Ishikawa (cell line): Measurements from ENCODE around the gene TBC1D22A.
A peak's percentile ranks its signal among the peaks of the same experiment; 100 is the strongest.

Source experiments
- CEBPB ChIP-seq: IDR thresholded peaks from 2 replicates; pipeline ENCODE4 v1.6.1; 2012
- CREB1 ChIP-seq: IDR thresholded peaks from 2 replicates; pipeline ENCODE4 v1.6.1; 2012; ENCODE audit warnings: low read depth
- EGR1 ChIP-seq: IDR thresholded peaks from 2 replicates; pipeline ENCODE4 v1.6.1; 2012
- EP300 ChIP-seq: IDR thresholded peaks from 2 replicates; pipeline ENCODE4 v1.6.1; 2012; ENCODE audit warnings: borderline replicate concordance
- FOXM1 ChIP-seq: IDR thresholded peaks from 2 replicates; pipeline ENCODE4 v1.6.1; 2012; ENCODE audit warnings: low read depth, borderline replicate concordance
- MAX ChIP-seq: IDR thresholded peaks from 2 replicates; pipeline ENCODE4 v1.6.1; 2012
- NFIC ChIP-seq: IDR thresholded peaks from 2 replicates; pipeline ENCODE4 v1.6.1; 2012
- RAD21 ChIP-seq: IDR thresholded peaks from 2 replicates; pipeline ENCODE4 v1.6.1; 2012; ENCODE audit warnings: low read depth
- REST ChIP-seq: IDR thresholded peaks from 2 replicates; pipeline ENCODE4 v1.6.1; 2012; ENCODE audit warnings: low read depth, mild to moderate bottlenecking
- TAF1 ChIP-seq: IDR thresholded peaks from 2 replicates; pipeline ENCODE4 v1.6.1; 2012; ENCODE audit warnings: low read depth, mild to moderate bottlenecking
- TCF12 ChIP-seq: IDR thresholded peaks from 2 replicates; pipeline ENCODE4 v1.6.1; 2012; ENCODE audit warnings: low read depth
- TEAD4 ChIP-seq: IDR thresholded peaks from 2 replicates; pipeline ENCODE4 v1.6.1; 2012
- YY1 ChIP-seq: IDR thresholded peaks from 2 replicates; pipeline ENCODE4 v1.6.1; 2012; ENCODE audit warnings: low read depth
- ZBTB7A ChIP-seq: IDR thresholded peaks from 2 replicates; pipeline ENCODE4 v1.6.1; 2012; ENCODE audit warnings: low read depth
- TF ChIP-seq, protein P1 (sequence below): IDR thresholded peaks from 2 replicates; pipeline ENCODE4 v1.6.1; 2012

Gene TBC1D22A

GRCh38 chr22:46842606-46843005 lies 80.2 kb downstream of the TBC1D22A start:
- TF ChIP-seq MAX = no peak
- TF ChIP-seq TCF12 = no peak
- no peak for TF ChIP-seq REST
- no peak for TF ChIP-seq TAF1
- no peak for TF ChIP-seq FOXM1
- TF ChIP-seq CEBPB = no peak
- no peak for TF ChIP-seq YY1
- TF ChIP-seq, protein P1, sequence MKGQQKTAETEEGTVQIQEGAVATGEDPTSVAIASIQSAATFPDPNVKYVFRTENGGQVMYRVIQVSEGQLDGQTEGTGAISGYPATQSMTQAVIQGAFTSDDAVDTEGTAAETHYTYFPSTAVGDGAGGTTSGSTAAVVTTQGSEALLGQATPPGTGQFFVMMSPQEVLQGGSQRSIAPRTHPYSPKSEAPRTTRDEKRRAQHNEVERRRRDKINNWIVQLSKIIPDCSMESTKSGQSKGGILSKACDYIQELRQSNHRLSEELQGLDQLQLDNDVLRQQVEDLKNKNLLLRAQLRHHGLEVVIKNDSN = no peak
- TF ChIP-seq CREB1 = no peak
- no peak for TF ChIP-seq RAD21
- TF ChIP-seq EP300 = no peak
- TF ChIP-seq ZBTB7A = no peak
- no peak for TF ChIP-seq TEAD4
- TF ChIP-seq NFIC = no peak
- TF ChIP-seq EGR1 = no peak

DNA sequence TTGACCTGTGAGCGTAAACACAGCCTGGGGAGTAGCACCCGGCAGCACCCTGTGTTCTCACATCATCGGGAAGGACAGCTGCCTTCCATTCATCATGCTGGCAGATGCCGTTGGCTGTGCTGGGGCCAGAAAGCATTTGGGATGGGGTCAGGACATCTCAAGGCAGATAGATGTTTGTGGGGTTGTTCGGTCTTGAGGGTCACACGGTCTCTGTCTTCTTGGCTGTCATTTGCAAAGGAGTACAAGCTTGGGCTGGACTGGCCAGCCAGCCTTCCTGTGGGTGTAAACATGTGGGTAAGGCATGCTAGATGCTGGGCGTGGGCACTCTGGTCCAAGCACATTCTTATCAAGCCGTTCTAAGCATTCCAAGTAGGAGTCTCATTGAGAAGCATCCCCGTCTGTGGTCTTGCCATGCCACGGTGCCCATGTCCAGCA lies 81.4 kb downstream of the TBC1D22A start:
- TF ChIP-seq RAD21 = no peak
- no peak for TF ChIP-seq MAX
- no peak for TF ChIP-seq CEBPB
- no peak for TF ChIP-seq EP300
- TF ChIP-seq CREB1 = no peak
- TF ChIP-seq REST = no peak
- no peak for TF ChIP-seq TCF12
- no peak for TF ChIP-seq EGR1
- no peak for TF ChIP-seq NFIC
- no peak for TF ChIP-seq TEAD4
- TF ChIP-seq FOXM1 = no peak
- no peak for TF ChIP-seq ZBTB7A
- TF ChIP-seq YY1 = no peak
- no peak for TF ChIP-seq TAF1
- TF ChIP-seq, protein P1 = no peak

- TF ChIP-seq TCF12 (no peak), ZBTB7A (no peak)
Observed at GRCh38 chr22:46844606-46845210, 82.3 kb downstream of the TBC1D22A start.

DNA sequence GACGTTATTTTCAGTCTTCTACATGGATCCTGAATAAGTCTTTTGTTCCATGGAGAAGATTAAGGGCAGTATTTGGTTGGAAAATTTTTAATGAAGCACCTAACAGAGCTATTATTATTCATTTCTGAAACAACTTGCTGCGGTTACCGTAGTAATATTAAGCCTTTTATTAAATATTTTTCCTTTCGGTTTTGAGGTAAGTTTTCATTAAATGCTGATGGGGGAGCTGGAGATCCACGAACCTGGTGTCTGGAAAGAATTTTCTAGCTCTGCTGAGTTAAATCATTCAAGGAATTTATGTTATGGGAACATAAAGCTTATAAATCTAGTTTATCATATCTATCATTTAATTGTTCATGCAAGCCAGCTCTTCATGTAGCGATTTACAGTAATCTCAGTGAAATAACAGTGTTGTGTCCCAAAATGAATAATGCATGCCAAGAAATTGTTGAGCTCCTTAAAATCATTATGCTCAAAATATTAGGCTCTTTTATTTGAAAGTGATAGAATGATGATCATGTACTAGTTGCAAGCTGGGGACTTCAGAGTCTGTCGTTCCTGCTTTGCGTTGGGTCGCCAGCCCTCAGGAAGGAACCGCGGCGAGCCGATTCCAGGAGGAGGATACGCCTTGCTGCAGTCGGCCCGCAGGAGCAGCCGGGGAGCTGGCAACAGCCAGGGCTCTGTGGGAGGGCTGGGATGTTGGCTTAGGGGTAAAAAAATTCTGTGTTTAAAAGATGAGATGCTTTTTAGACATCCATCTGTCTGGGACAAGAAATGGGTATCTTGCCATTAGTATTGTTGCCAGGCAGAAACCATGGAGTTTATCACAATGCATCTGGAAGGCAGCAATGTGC lies 83.1 kb downstream of the TBC1D22A start:
- TF ChIP-seq CREB1 = no peak
- peak; percentile 23; the same call in 1 of the 2 replicates for TF ChIP-seq RAD21

DNA sequence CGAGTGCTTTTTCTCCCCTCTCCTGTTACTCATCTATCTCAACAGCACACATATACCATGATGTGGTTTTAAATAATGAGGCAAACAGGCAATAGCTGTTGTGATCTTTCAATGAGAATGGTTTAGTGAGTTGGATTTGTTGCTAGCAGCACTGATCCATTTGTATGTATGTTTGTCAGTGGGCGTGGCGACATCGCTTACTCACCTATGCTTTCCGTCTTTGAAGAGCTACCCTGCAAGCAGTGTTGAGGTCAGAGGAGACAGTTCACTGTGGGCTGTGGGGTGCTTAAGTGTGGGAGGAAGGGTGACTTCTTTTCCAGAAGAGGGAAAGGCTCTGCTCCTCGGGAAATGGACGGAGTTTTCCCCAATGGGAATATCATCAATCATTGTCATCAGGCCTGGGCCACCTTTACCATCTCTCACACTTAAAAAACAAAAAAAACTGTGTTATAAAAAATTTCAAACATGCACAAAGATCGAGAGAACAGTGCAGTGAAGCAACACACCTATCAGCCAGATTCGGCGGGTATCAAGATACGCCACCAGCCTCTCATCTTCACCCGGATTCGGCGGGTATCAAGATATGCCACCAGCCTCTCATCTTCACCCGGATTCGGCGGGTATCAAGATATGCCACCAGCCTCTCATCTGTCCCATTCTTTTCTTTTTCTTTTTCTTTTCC lies 83.8 kb downstream of the TBC1D22A start:
- TF ChIP-seq ZBTB7A (no peak), REST (no peak), TEAD4 (no peak), NFIC (no peak), MAX (no peak), RAD21 (no peak)
- TF ChIP-seq, protein P1 = no peak
